OCI-LY7 (cell line): Measurements from ENCODE around the gene HTRA2. TPM values are rescaled to one million over a fixed set of nuclear protein-coding genes. Genes with fewer than 3 reads are reported as not detected.

Experiments
- BruUV-seq: library from RNA; stranded (reverse); fragments of 400-500 nt; replicated peaks from 2 replicates; lab custom pipeline; 2021; lab: Mats Ljungman, UMichigan
- CTCF ChIA-PET: fragments of 300-600 bp; sonication (Branson Sonifier 250); formaldehyde crosslinking; loops from one replicate; lab custom pipeline; 2022; ENCODE audit warnings: antibody characterized with exemption; ENCODE audit not compliant: unreplicated experiment; lab: Charles Lee
- POLR2A ChIA-PET: fragments of 300-600 bp; sonication (Branson Sonifier 250); formaldehyde crosslinking; loops from one replicate; lab custom pipeline; 2022; ENCODE audit warnings: antibody characterized with exemption; lab: Charles Lee
- DNase-seq: peaks from one replicate; pipeline ENCODE4 v3.0.0-alpha.2; 2015; ENCODE audit warnings: low spot score
- H2AFZ ChIP-seq: fragments of 200-600 bp; sonication (generic), shearing (Covaris generic); 2 replicates; pipeline ENCODE4 v1.6.1; 2014; ENCODE audit warnings: mild to moderate bottlenecking, antibody characterized with exemption, low read length, moderate library complexity
- H3K27ac ChIP-seq: fragments of 200-600 bp; sonication (generic); 2 replicates; pipeline ENCODE4 v1.5.1; 2014; ENCODE audit warnings: mixed run types, low read depth, mild to moderate bottlenecking, moderate library complexity, low read length, inconsistent platforms; ENCODE audit not compliant: poor library complexity, severe bottlenecking
- H3K36me3 ChIP-seq: fragments of 200-600 bp; sonication (generic); 2 replicates; pipeline ENCODE4 v1.6.1; 2014; ENCODE audit warnings: mild to moderate bottlenecking, antibody characterized with exemption, low read length, moderate library complexity, mixed read lengths; ENCODE audit not compliant: insufficient read depth
- H3K4me1 ChIP-seq: fragments of 200-600 bp; sonication (generic); 2 replicates; pipeline ENCODE4 v1.5.1; 2014; ENCODE audit warnings: mild to moderate bottlenecking, low read length; ENCODE audit not compliant: insufficient read depth, poor library complexity, severe bottlenecking
- H3K4me2 ChIP-seq: fragments of 200-600 bp; sonication (generic); 2 replicates; pipeline ENCODE4 v1.6.1; 2014; ENCODE audit warnings: mild to moderate bottlenecking, low read length
- H3K4me3 ChIP-seq: fragments of 200-600 bp; sonication (generic); 2 replicates; pipeline ENCODE4 v1.5.1; 2014; ENCODE audit warnings: mild to moderate bottlenecking, low read depth, low read length; ENCODE audit not compliant: poor library complexity, severe bottlenecking
- H3K79me2 ChIP-seq: fragments of 200-600 bp; sonication (generic); 2 replicates; pipeline ENCODE4 v1.6.1; 2016; ENCODE audit warnings: low read depth, mild to moderate bottlenecking, low read length, moderate library complexity, mixed read lengths; ENCODE audit not compliant: insufficient read depth
- H3K9me2 ChIP-seq: fragments of 200-600 bp; sonication (generic); 2 replicates; pipeline ENCODE4 v1.6.1; 2016; ENCODE audit warnings: mild to moderate bottlenecking, low read length, mixed read lengths; ENCODE audit not compliant: insufficient read depth
- H3K9me3 ChIP-seq: fragments of 200-600 bp; sonication (generic); 2 replicates; pipeline ENCODE4 v1.6.1; 2014; ENCODE audit warnings: mild to moderate bottlenecking, mixed run types, low read length, mixed read lengths
- H4K20me1 ChIP-seq: fragments of 200-600 bp; sonication (generic); 2 replicates; pipeline ENCODE4 v1.6.1; 2014; ENCODE audit warnings: mild to moderate bottlenecking, antibody characterized with exemption, low read length, moderate library complexity, mixed read lengths; ENCODE audit not compliant: insufficient read depth
- EZH2phosphoT487 ChIP-seq: fragments of 200-600 bp; sonication (generic); IDR thresholded peaks from 2 replicates; pipeline ENCODE4 v1.6.1; 2018; ENCODE audit warnings: low read depth, borderline replicate concordance, mild to moderate bottlenecking, mixed run types, antibody characterized with exemption, low read length, moderate library complexity, mixed read lengths
- intact Hi-C: fragments of 100-400 bp; cut with micrococcal nuclease; formaldehyde crosslinking; loops from one replicate; pipeline ENCODE4 v1.10.0; 2022; ENCODE audit not compliant: unreplicated experiment
- total RNA-seq, 2 experiments: library from RNA; depleted of rRNA in 1 of 2; stranded (reverse); fragments of >200 nt in 1 of 2; shearing (Covaris generic) in 1 of 2; gene quantifications; 2 replicates each; pipeline ENCODE4 v1.2.3, GENCODE V29; 2014 to 2022
- TF ChIP-seq, protein P1 (sequence below): fragments of 200-600 bp; sonication (generic); conservative IDR thresholded peaks from 2 replicates; pipeline ENCODE4 v1.5.1; 2014; ENCODE audit warnings: mild to moderate bottlenecking, antibody characterized with exemption, low read length, moderate library complexity, mixed read lengths

The HTRA2 gene
- total RNA-seq, 2 experiments from 2014 or later: 50.7 to 54.8 TPM

DNA sequence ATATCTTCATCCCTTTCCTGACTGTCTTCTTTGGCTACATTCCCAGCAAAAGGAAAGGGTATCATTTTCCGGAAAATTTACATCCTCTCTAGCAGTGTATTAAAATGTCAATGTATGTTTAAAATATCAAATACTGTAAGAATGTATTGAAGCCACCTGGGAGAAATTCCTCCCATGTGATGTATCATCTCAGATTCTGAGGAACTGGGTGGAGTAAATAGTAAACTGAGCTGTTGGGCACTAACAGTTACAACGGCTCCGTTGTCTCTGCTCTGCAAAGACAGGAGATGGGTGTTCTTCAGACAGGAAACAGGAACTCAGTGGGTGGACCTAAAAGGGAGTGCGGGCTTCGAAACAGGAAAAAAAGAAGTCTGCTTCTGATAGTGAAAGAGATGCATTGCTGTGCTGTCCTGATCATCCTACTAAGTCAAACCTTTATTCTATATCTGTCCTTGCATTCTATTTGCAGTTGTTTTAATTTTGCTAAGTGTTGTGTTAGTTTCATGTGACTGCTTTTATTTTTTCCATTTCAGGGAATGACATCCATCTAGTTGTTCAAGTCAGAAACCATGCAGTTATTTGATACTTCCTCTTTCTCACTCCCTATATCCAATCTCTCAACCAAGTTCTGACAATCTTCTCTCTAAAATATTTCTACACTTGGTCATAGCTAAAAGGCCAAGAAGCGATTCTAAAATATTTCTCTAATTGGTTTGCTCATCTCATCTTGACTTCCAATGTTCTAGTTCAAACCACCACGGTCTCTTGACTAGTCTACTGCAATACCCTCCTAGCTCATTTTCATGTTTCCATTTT is 44.2 kb downstream of the HTRA2 start:
- no peaks in the 10 kb centered on the region for H4K20me1 ChIP-seq
- peak overlapping the region; percentile 38 for H3K4me2 ChIP-seq
- no peaks in the 10 kb centered on the region for H3K9me3 ChIP-seq
- H3K36me3 ChIP-seq: no peaks in the 10 kb centered on the region
- H2AFZ ChIP-seq: peak overlapping the region; percentile 65
- no TSS peak for BruUV-seq
- DNase-seq: peak; percentile 33
- TF ChIP-seq EZH2phosphoT487: no peak
- TF ChIP-seq, protein P1, sequence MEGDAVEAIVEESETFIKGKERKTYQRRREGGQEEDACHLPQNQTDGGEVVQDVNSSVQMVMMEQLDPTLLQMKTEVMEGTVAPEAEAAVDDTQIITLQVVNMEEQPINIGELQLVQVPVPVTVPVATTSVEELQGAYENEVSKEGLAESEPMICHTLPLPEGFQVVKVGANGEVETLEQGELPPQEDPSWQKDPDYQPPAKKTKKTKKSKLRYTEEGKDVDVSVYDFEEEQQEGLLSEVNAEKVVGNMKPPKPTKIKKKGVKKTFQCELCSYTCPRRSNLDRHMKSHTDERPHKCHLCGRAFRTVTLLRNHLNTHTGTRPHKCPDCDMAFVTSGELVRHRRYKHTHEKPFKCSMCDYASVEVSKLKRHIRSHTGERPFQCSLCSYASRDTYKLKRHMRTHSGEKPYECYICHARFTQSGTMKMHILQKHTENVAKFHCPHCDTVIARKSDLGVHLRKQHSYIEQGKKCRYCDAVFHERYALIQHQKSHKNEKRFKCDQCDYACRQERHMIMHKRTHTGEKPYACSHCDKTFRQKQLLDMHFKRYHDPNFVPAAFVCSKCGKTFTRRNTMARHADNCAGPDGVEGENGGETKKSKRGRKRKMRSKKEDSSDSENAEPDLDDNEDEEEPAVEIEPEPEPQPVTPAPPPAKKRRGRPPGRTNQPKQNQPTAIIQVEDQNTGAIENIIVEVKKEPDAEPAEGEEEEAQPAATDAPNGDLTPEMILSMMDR: no peak
- no peaks in the 10 kb centered on the region for H3K79me2 ChIP-seq
- no peak overlapping the region for H3K4me3 ChIP-seq
- peaks cover 28% of the 10 kb centered on the region for H3K4me1 ChIP-seq
- intact Hi-C loops: no loop called here
- H3K27ac ChIP-seq: no peak overlapping the region
- ChIA-PET POLR2A (interaction anchor here (0.7 to 1.2 kb wide), 7 partner anchors 9 to 276 kb away, joined by 3 to 5 read pairs (median 4); partner anchors contain the start of genes CCDC142 and TTC31), CTCF (no interaction called here)
- no peaks in the 10 kb centered on the region for H3K9me2 ChIP-seq

DNA sequence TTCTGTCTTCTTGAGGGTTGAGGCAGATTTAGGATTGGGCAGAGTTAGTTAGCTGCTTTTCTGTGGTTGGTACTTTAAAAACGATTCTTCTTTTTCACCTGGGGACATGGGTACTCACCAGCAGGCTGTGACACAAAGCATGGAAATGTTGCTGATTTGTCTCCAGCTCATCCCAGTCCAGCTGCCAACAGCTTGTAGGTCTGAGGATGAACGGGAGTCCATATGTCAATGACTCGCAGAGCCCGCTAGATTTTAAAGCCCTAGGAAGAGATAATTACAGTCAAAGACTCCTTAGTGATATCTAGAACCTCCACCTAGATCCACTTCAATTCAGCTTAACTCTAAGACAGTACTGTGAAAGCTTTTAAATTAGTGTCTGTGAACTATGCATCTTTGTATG is 45.6 kb downstream of the HTRA2 start:
- Histone ChIP-seq H2AFZ (no peak overlapping the region), H3K79me2 (no peaks in the 10 kb centered on the region), H3K36me3 (no peaks in the 10 kb centered on the region), H3K9me3 (no peaks in the 10 kb centered on the region), H3K27ac (no peak overlapping the region), H3K9me2 (no peaks in the 10 kb centered on the region), H3K4me2 (no peak overlapping the region), H3K4me1 (peaks cover 28% of the 10 kb centered on the region), H3K4me3 (no peak overlapping the region), H4K20me1 (no peaks in the 10 kb centered on the region)
- CTCF ChIA-PET: interaction anchor here (0.6 kb wide), 1 partner anchor 30 kb away, joined by 3 read pairs; no protein-coding TSS in a partner anchor
- POLR2A ChIA-PET: interaction anchor here (0.6 to 1.6 kb wide), 7 partner anchors 10 to 653 kb away, joined by 3 to 7 read pairs (median 3); no protein-coding TSS in a partner anchor
- no peak for DNase-seq
- no TSS peak for BruUV-seq
- TF ChIP-seq, protein P1: no peak
- no peak for TF ChIP-seq EZH2phosphoT487
- intact Hi-C loops: no loop called here
